ENCODE data around the gene DDN. TPM values are rescaled to one million over a fixed set of nuclear protein-coding genes. Genes with fewer than 3 reads are reported as not detected.
A peak's percentile ranks its signal among the peaks of the same experiment; 100 is the strongest.

The DDN gene
- total RNA-seq, 4 donors from 2014 or later = not detected

DNA sequence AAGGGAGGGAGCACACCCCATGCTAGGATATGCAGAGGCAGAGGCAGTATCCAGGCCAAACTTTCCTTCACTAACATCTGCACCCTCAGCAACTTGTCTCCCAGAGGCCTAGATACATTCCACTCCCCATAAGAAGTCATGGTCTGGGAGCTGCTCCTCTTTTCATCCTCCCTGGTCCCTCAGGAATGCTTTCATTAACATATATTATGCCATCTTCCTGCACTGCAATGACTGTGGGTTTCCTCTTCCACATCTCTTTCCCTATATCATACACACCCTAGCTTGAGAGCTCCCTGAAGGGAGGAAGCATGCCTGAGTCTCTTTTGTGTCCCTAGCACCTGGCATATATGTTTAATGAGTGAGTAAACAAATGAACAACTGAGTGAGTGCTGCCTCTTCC, 8.6 kb downstream of the DDN start:
- ATAC-seq = no peak
- H3K27ac ChIP-seq = no peak overlapping the region
- no peak for TF ChIP-seq POLR2A (IDR thresholded peaks at IDR 0.05)
- no peak for TF ChIP-seq EP300 (IDR thresholded peaks at IDR 0.05)
- TF ChIP-seq, protein P1, sequence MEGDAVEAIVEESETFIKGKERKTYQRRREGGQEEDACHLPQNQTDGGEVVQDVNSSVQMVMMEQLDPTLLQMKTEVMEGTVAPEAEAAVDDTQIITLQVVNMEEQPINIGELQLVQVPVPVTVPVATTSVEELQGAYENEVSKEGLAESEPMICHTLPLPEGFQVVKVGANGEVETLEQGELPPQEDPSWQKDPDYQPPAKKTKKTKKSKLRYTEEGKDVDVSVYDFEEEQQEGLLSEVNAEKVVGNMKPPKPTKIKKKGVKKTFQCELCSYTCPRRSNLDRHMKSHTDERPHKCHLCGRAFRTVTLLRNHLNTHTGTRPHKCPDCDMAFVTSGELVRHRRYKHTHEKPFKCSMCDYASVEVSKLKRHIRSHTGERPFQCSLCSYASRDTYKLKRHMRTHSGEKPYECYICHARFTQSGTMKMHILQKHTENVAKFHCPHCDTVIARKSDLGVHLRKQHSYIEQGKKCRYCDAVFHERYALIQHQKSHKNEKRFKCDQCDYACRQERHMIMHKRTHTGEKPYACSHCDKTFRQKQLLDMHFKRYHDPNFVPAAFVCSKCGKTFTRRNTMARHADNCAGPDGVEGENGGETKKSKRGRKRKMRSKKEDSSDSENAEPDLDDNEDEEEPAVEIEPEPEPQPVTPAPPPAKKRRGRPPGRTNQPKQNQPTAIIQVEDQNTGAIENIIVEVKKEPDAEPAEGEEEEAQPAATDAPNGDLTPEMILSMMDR (IDR thresholded peaks at IDR 0.05) = no peak
- no peak for TF ChIP-seq POLR2AphosphoS5 (IDR thresholded peaks at IDR 0.05)
- no peak overlapping the region for H3K4me3 ChIP-seq
- H3K4me1 ChIP-seq = peaks cover 0 to 18% (median 7%) of the 10 kb centered on the region in 3 donors
- H3K9me3 ChIP-seq = no peaks in the 10 kb centered on the region
- peaks cover 99% of the 10 kb centered on the region for H3K27me3 ChIP-seq
- H3K36me3 ChIP-seq = no peaks in the 10 kb centered on the region

DNA sequence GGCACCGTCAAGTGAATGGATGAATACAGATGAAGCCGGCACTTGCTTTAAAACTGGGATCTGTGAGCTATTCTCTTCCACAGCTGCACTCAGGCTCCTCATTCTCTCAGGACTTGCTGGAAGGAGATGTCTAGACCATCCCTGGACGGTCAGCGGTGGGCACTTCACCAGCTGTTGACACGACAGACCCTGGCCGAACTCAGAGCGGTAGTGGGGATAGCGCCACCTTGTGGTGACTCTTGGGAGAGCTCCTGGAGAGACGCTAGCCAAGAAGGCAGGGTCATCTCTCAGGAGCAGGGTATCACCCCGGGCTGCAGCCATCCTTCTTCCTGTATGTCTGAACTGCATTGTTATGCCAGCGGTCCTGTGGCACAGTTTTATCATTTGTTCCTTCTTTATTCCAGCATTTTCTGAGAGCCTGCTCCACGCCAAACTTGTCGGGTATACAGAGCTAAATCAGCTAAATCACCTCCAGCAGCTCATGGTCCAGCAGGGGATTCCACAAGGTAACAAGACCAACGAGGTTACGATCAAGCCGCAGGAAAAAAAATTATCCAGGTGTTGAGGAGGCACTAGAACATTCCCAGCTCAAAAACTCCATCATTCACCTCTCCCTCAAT, 11.0 kb downstream of the DDN start:
- Histone ChIP-seq H3K27ac (no peak overlapping the region), H3K4me3 (no peak overlapping the region), H3K27me3 (peaks cover 94% of the 10 kb centered on the region), H3K4me1 (peaks cover 0 to 6% (median 0%) of the 10 kb centered on the region in 3 donors), H3K9me3 (no peaks in the 10 kb centered on the region), H3K36me3 (no peaks in the 10 kb centered on the region)
- ATAC-seq = peak; percentile 44
- 15 to 24% methylated on average over 5 to 13 of the region's 16 CpGs for WGBS, 2 donors (ENCODE audit: low coverage in 1 of 2)
- no peak for TF ChIP-seq EP300 (IDR thresholded peaks at IDR 0.05)
- TF ChIP-seq, protein P1 (IDR thresholded peaks at IDR 0.05) = peak in 3 of 4 experiments; percentile 46 to 80 (median 72)

DNA sequence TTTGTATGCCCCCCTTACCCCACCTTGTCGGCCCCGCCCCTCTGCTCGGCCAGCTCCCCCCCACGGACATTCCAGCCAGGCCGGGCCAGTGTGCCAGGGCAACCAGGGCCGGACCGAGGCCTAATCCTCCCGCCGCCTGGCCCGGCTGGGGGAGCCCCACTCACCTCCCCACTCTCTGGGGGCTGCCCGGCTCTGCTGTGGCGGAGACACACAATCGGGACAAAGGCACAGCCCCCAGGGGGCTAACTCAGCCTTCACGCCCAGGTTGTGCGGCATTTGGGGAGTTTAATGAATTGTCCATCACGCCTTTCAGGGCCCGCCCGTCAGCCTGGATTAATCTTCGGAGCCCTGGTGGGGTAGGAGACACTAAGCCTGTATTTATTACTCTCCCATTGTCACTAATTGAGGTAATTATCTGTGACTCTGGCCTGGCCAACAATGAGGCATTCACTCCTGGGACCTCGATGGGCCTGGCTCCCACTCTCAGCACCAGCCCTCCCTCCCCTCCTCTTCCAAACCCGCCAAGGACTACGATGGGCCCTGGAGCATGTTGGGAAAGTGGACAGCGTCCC, 12.4 kb downstream of the DDN start:
- ATAC-seq = no peak
- Histone ChIP-seq H3K4me3 (no peak overlapping the region), H3K27ac (no peak overlapping the region), H3K4me1 (peaks cover 0 to 6% (median 0%) of the 10 kb centered on the region in 3 donors), H3K36me3 (no peaks in the 10 kb centered on the region), H3K27me3 (peaks cover 94% of the 10 kb centered on the region), H3K9me3 (no peaks in the 10 kb centered on the region)
- 57% methylated on average over 1 of the region's 23 CpGs; no CpG with 5 or more reads in 1 of the 2 donors for WGBS, 2 donors (ENCODE audit: low coverage in 1 of 2)
- TF ChIP-seq, protein P1 (IDR thresholded peaks at IDR 0.05) = no peak
- TF ChIP-seq EP300 (IDR thresholded peaks at IDR 0.05) = no peak
- no peak for TF ChIP-seq POLR2A (IDR thresholded peaks at IDR 0.05)
- TF ChIP-seq POLR2AphosphoS5 (IDR thresholded peaks at IDR 0.05) = no peak

DNA sequence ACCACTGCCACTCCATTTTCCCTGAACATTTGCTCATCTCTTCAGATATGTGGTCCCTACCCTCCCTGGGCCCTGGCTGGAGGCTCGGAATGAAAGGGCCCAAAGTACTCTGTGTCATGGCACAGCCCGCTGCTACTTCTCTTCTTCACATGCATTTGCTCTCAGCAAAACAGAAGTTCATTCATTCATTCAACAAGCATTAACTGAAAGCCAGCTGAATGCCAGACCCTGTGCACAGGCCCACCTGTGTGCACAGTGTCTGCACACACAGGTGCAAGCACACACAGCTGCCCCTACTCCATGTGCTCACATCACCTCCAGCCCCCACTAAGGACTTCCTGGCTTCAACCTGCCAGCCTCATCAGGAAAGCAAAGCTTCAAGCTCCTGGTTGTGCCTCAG, 13.3 kb downstream of the DDN start:
- peaks cover 0 to 15% (median 8%) of the 10 kb centered on the region in 3 donors for H3K4me1 ChIP-seq
- no peak for ATAC-seq
- H3K36me3 ChIP-seq = no peaks in the 10 kb centered on the region
- H3K27ac ChIP-seq = no peak overlapping the region
- 73 to 88% methylated on average over 2 of the region's 2 CpGs for WGBS, 2 donors (ENCODE audit: low coverage in 1 of 2)
- H3K9me3 ChIP-seq = no peaks in the 10 kb centered on the region
- TF ChIP-seq, protein P1 (IDR thresholded peaks at IDR 0.05) = no peak
- TF ChIP-seq POLR2A (IDR thresholded peaks at IDR 0.05) (no peak), EP300 (IDR thresholded peaks at IDR 0.05) (no peak), POLR2AphosphoS5 (IDR thresholded peaks at IDR 0.05) (no peak)
- peaks cover 95% of the 10 kb centered on the region for H3K27me3 ChIP-seq
- H3K4me3 ChIP-seq = no peak overlapping the region

DNA sequence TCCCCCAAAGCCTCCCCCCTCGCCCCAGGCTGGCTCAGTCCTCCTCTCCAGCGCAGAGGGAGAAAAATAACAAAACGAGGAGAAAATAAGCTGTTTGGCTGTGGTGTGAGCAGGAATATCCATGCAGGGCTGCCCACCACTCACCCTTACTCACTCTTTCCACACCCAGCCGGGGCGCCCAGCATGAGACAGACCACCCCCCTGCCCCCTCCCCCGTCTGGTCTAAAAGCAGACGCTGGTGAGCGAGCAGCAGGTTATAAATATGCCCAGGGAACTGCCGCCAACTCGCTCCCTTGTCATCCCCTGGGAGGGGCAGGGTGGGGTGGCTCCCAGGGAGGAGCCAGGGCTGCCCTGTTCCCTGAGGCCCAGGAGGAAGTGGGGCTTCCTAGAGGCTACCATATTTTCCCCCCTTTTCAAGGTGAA, 13.7 kb downstream of the DDN start:
- H3K9me3 ChIP-seq = no peaks in the 10 kb centered on the region
- TF ChIP-seq POLR2AphosphoS5 (IDR thresholded peaks at IDR 0.05) = no peak
- no peak for TF ChIP-seq EP300 (IDR thresholded peaks at IDR 0.05)
- TF ChIP-seq POLR2A (IDR thresholded peaks at IDR 0.05) = no peak
- TF ChIP-seq, protein P1 (IDR thresholded peaks at IDR 0.05) = no peak
- no peak overlapping the region for H3K4me3 ChIP-seq
- no peaks in the 10 kb centered on the region for H3K36me3 ChIP-seq
- H3K27me3 ChIP-seq = peaks cover 95% of the 10 kb centered on the region
- 17% methylated on average over 5 of the region's 10 CpGs; no CpG with 5 or more reads in 1 of the 2 donors for WGBS, 2 donors (ENCODE audit: low coverage in 1 of 2)
- peaks cover 0 to 19% (median 12%) of the 10 kb centered on the region in 3 donors for H3K4me1 ChIP-seq
- no peak overlapping the region for H3K27ac ChIP-seq
- no peak for ATAC-seq
